ENCODE measurements around the gene PTPN22.

Gene PTPN22

DNA sequence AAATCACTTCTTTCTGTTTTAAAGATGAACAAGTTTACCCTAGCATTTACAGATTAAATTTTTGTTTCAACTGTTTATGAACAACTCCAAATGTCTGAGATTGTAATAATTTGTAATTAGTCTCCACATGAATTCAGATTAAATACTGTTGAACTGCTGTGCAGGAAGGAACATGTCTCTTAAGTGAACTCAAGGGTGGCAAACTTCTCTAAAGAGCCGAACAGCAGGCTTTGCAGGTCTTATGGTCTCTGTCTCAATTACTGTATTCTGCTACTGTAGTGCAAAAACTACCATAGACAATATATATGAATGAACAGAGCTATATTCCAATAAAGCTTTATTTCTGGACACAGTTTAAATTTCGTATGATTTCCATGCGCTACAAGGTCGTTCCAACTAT lies 65.9 kb downstream of the PTPN22 start:
- DNase-seq (ENCODE audit: low read depth, low spot score): no peak

DNA sequence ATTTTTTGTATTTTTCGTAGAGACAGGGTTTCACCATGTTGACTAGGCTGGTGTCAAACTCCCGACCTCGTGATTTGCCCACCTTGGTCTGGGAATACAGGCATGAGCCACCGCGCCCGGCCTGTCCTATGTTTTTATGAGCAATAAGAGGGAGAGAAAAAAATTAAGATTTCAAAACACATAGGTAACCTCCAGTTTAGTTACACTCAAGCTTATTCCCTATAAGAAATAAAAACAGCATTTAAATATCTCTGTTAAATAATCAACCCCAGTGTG lies 66.3 kb downstream of the PTPN22 start:
- no peak for DNase-seq (ENCODE audit: low read depth, low spot score)
- TF ChIP-seq, protein P1, sequence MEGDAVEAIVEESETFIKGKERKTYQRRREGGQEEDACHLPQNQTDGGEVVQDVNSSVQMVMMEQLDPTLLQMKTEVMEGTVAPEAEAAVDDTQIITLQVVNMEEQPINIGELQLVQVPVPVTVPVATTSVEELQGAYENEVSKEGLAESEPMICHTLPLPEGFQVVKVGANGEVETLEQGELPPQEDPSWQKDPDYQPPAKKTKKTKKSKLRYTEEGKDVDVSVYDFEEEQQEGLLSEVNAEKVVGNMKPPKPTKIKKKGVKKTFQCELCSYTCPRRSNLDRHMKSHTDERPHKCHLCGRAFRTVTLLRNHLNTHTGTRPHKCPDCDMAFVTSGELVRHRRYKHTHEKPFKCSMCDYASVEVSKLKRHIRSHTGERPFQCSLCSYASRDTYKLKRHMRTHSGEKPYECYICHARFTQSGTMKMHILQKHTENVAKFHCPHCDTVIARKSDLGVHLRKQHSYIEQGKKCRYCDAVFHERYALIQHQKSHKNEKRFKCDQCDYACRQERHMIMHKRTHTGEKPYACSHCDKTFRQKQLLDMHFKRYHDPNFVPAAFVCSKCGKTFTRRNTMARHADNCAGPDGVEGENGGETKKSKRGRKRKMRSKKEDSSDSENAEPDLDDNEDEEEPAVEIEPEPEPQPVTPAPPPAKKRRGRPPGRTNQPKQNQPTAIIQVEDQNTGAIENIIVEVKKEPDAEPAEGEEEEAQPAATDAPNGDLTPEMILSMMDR (IDR thresholded peaks at IDR 0.05; ENCODE audit: low read depth, low read length): no peak
- in situ Hi-C loops (cut with HindIII; ENCODE audit: low sequenced_read_pairs): no loop called here
- H3K4me3 ChIP-seq (ENCODE audit: low read depth, low read length): no peak overlapping the region

More for the DNA sequence above, 65.9 kb downstream of the PTPN22 start:
- TF ChIP-seq, protein P1 (IDR thresholded peaks at IDR 0.05; ENCODE audit: low read depth, low read length): no peak
- in situ Hi-C loops (cut with HindIII; ENCODE audit: low sequenced_read_pairs): no loop called here
- no peak overlapping the region for H3K4me3 ChIP-seq (ENCODE audit: low read depth, low read length)

DNA sequence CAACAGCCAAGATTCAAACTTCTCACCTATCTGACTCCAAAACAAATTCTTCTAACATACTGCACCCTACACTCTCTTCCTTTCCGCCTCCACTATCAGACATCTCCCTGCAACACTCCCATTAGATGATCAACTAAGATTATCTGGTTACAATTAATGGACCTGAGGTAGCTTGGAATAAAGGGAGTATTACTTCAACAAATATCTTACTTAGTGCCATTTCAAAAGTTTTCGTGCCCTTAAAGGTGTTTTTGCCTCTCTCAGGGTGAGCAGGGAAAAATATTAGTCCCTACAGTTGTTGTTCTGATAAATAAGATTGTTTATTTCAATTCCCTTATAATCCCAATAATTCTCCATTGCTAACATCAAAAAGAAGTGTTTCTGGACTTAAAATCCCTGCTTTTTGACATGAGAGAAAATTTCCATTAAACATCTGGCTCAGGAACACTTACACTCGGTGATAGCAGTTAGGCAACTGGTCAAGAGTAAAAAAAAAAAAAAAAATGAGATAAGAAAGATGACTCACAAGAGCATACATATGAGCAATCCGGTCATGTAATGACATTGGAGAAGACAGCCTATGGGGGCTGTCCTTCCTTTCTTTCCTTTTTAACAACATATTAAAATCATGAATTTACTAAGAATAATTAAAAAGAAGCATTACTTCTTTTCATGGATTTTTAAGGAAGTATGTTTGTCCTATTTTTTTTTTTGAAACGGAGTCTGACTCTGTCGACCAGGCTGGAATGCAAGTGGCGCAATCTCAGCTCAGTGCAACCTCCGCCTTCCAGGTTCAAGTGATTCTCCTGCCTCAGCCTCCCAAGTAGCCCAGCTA lies 66.9 kb downstream of the PTPN22 start:
- peak; percentile 65 for DNase-seq (ENCODE audit: low read depth, low spot score)
- no peak overlapping the region for H3K4me3 ChIP-seq (ENCODE audit: low read depth, low read length)
- in situ Hi-C loops (cut with HindIII; ENCODE audit: low sequenced_read_pairs): no loop called here
- TF ChIP-seq, protein P1 (IDR thresholded peaks at IDR 0.05; ENCODE audit: low read depth, low read length): no peak

DNA sequence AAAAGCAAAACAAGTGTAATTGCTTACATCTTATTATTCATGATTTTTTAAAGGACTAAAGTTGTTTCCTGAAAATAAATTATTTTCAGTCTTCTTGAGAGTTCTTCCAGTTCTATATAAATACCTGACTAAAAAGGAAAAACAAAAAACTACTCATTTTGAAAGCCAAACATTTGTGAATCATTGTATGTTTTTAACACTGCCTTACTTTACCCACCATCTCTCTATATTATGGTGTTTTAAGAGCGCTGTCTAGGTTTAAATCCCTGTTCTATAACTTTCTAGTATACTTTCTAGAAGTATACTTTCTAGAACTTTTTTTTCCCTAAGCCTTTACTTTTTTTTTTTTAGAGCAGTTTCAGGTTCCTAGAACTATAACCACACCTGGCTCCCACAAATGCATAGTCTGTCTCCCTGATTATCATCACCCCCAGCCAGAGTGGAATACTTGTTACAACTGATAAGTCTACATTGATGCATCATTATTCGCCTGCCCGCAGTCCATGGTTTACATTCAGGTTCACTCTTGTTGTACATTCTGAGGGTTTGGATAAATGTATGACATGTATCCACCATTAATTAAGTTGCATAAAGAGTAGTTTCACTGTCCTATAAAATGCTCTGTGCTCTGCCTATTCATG lies 69.0 kb downstream of the PTPN22 start:
- in situ Hi-C loops (cut with HindIII; ENCODE audit: low sequenced_read_pairs): no loop called here
- TF ChIP-seq, protein P1 (IDR thresholded peaks at IDR 0.05; ENCODE audit: low read depth, low read length): no peak
- no peak overlapping the region for H3K4me3 ChIP-seq (ENCODE audit: low read depth, low read length)
- no peak for DNase-seq (ENCODE audit: low read depth, low spot score)

DNA sequence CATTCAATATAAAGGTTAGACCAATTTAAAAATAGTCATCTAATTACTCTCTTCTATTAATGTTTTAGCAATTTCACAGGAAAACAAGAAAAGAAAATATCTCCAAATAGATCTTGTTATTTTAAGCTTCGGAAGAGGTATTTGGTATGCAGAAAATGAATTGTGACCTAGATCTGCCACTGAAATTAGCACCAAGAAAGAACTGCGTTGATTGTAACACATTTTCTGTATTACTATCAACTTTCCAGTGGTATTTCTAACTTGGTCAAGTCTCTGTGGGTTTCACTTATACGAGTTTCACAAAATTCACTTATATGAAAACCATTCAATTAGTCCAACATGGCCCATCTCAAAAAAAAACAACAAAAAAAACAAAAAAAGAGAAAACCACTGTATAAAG lies 71.0 kb downstream of the PTPN22 start:
- DNase-seq (ENCODE audit: low read depth, low spot score): no peak
- TF ChIP-seq, protein P1 (IDR thresholded peaks at IDR 0.05; ENCODE audit: low read depth, low read length): no peak
- in situ Hi-C loops (cut with HindIII; ENCODE audit: low sequenced_read_pairs): no loop called here
- no peak overlapping the region for H3K4me3 ChIP-seq (ENCODE audit: low read depth, low read length)

DNA sequence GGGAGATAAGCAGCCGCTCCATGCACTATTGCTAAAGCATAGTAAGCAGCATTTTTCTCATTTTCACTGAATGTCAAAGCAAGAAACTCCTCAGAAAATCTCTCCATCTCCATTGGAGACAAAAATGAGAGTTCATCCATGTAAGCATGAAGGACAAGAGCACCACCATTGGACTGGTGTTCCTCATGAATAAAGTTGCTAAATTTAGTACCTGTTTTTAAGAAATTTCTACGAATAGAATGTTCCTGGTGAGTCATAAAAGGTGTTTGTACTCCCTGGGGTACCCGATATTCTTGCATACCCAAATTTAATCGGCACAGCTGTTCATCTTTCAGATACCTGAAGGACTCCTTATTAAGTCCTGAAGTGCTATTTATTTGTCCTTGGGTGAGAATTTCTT lies 74.0 kb downstream of the PTPN22 start:
- in situ Hi-C loops (cut with HindIII; ENCODE audit: low sequenced_read_pairs): no loop called here
- H3K4me3 ChIP-seq (ENCODE audit: low read depth, low read length): no peak overlapping the region
- TF ChIP-seq, protein P1 (IDR thresholded peaks at IDR 0.05; ENCODE audit: low read depth, low read length): no peak
- no peak for DNase-seq (ENCODE audit: low read depth, low spot score)

Measured in astrocyte of the spinal cord (primary cell).